HL-60 (cell line): ENCODE data around the gene VTI1A.

ENCODE experiments used
- DNase-seq, 2 experiments: peaks; one replicate each; pipeline ENCODE4 v3.0.0-alpha.2; 2010 to 2020; ENCODE audit warnings: low read depth in 1 of 2, low spot score in 1 of 2
- H3K27ac ChIP-seq: fragments of 250-450 bp; sonication (Bioruptor Pico); replicated peaks from 2 replicates; pipeline ENCODE4 v1.5.1; 2020; ENCODE audit warnings: mild to moderate bottlenecking, moderate library complexity
- H3K27me3 ChIP-seq: fragments of 250-450 bp; sonication (Bioruptor Pico); 2 replicates; pipeline ENCODE4 v1.5.1; 2021; ENCODE audit warnings: mild to moderate bottlenecking, moderate library complexity; ENCODE audit not compliant: insufficient read depth, poor library complexity, severe bottlenecking
- H3K4me3 ChIP-seq: replicated peaks from 2 replicates; pipeline ENCODE4 v1.5.1; 2011; ENCODE audit warnings: mild to moderate bottlenecking, control low read depth, low read length; ENCODE audit not compliant: insufficient read depth
- GABPA ChIP-seq: IDR thresholded peaks from 2 replicates; pipeline ENCODE4 v1.6.1; 2012; ENCODE audit warnings: low read depth
- POLR2AphosphoS5 ChIP-seq: IDR thresholded peaks from 2 replicates; pipeline ENCODE4 v1.6.1; 2012; ENCODE audit warnings: low read depth
- SPI1 ChIP-seq: IDR thresholded peaks from 2 replicates; pipeline ENCODE4 v1.6.1; 2012; ENCODE audit warnings: low read depth, mild to moderate bottlenecking, borderline replicate concordance
- TF ChIP-seq, protein P1 (sequence below): IDR thresholded peaks from 2 replicates; pipeline ENCODE4 v1.6.1; 2012; ENCODE audit warnings: low read depth; ENCODE audit not compliant: insufficient replicate concordance
- TF ChIP-seq, protein P2 (sequence below): IDR thresholded peaks from one replicate; pipeline ENCODE4 v1.5.1; 2011; ENCODE audit warnings: low read length, control low read depth, inconsistent platforms; ENCODE audit not compliant: insufficient read depth

Gene VTI1A

DNA sequence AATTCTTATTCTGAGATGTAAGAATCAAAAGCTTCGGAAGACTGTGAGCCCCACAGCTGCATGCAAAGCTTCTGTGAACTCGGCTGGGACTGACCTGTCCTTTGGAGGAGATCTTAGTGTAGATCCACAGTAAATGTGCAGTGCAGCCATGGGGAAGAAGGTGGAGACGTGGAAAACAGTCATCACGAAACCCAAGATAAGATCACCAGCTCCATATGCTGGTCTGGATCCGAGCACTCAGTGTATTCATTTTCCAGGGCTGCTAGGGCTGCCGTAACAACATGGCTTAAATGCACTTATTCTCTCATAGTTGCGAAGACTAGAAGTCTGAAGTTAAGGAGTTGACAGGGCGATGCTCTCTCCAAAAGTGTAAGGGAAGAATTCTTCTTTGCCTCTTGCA is 360.0 kb downstream of the VTI1A start:
- no peak for DNase-seq
- Histone ChIP-seq H3K4me3 (no peak overlapping the region), H3K27me3 (no peaks in the 10 kb centered on the region), H3K27ac (no peak overlapping the region)
- TF ChIP-seq, protein P1, sequence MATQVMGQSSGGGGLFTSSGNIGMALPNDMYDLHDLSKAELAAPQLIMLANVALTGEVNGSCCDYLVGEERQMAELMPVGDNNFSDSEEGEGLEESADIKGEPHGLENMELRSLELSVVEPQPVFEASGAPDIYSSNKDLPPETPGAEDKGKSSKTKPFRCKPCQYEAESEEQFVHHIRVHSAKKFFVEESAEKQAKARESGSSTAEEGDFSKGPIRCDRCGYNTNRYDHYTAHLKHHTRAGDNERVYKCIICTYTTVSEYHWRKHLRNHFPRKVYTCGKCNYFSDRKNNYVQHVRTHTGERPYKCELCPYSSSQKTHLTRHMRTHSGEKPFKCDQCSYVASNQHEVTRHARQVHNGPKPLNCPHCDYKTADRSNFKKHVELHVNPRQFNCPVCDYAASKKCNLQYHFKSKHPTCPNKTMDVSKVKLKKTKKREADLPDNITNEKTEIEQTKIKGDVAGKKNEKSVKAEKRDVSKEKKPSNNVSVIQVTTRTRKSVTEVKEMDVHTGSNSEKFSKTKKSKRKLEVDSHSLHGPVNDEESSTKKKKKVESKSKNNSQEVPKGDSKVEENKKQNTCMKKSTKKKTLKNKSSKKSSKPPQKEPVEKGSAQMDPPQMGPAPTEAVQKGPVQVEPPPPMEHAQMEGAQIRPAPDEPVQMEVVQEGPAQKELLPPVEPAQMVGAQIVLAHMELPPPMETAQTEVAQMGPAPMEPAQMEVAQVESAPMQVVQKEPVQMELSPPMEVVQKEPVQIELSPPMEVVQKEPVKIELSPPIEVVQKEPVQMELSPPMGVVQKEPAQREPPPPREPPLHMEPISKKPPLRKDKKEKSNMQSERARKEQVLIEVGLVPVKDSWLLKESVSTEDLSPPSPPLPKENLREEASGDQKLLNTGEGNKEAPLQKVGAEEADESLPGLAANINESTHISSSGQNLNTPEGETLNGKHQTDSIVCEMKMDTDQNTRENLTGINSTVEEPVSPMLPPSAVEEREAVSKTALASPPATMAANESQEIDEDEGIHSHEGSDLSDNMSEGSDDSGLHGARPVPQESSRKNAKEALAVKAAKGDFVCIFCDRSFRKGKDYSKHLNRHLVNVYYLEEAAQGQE = no peak
- TF ChIP-seq SPI1 (no peak), GABPA (no peak), POLR2AphosphoS5 (no peak)
- TF ChIP-seq, protein P2, sequence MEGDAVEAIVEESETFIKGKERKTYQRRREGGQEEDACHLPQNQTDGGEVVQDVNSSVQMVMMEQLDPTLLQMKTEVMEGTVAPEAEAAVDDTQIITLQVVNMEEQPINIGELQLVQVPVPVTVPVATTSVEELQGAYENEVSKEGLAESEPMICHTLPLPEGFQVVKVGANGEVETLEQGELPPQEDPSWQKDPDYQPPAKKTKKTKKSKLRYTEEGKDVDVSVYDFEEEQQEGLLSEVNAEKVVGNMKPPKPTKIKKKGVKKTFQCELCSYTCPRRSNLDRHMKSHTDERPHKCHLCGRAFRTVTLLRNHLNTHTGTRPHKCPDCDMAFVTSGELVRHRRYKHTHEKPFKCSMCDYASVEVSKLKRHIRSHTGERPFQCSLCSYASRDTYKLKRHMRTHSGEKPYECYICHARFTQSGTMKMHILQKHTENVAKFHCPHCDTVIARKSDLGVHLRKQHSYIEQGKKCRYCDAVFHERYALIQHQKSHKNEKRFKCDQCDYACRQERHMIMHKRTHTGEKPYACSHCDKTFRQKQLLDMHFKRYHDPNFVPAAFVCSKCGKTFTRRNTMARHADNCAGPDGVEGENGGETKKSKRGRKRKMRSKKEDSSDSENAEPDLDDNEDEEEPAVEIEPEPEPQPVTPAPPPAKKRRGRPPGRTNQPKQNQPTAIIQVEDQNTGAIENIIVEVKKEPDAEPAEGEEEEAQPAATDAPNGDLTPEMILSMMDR = no peak

DNA sequence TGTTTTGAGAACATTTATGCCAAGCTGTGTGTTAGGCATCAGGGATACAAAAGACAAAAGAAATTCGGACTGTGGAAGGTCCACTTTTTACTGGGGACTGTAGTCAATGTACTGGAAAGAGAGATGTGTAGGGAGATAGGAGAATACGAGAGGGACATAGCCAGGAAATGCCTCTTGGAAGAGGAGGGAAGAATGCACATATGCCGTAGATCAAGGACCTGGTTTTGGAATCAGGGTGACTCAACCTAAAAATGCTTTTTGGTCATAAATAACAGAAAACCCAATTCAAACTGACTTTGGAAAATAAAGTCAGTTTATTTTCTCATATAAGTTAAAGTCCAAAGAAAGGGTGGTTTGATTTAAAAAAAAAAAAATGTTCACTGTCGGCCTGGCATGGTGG is 362.7 kb downstream of the VTI1A start:
- DNase-seq = no peak
- TF ChIP-seq, protein P2 = no peak
- no peak for TF ChIP-seq GABPA
- TF ChIP-seq SPI1 = no peak
- TF ChIP-seq, protein P1 = no peak
- no peak for TF ChIP-seq POLR2AphosphoS5
- no peak overlapping the region for H3K27ac ChIP-seq
- H3K27me3 ChIP-seq = no peaks in the 10 kb centered on the region
- H3K4me3 ChIP-seq = no peak overlapping the region

DNA sequence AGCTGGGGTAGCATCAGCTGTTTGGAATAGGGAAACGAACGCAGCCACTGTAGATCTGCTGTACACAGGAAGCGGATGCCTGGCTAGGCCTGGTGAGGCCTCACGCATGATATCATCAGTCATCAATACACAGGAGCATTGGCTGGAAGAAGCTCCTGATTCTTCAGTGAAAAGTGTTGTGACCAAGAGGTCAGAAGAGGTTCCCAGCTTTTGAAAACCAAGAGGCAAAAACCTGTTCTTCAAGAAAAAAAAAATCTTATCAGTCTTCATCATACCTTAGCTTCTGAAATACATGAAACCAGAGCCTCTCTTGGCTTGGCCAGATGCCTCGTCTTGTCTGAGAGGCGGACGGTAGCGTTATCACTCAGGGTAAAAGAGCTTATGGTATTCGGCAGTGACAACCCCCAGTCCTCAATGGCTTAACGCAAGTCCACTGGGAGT is 363.7 kb downstream of the VTI1A start:
- no peak for TF ChIP-seq SPI1
- no peak for TF ChIP-seq GABPA
- TF ChIP-seq POLR2AphosphoS5 = no peak
- TF ChIP-seq, protein P2 = no peak
- TF ChIP-seq, protein P1 = no peak
- Histone ChIP-seq H3K4me3 (no peak overlapping the region), H3K27me3 (no peaks in the 10 kb centered on the region), H3K27ac (no peak overlapping the region)
- no peak for DNase-seq
